ENCODE results near the gene NGRN. TPM values are rescaled to one million over a fixed set of nuclear protein-coding genes. Genes with fewer than 3 reads are reported as not detected.
"Not testable (repeated sequence)": the region's sequence is repeated elsewhere in the genome, so short reads cannot be mapped to it uniquely, and the experiment has no call there.

NGRN gene
- total RNA-seq, 2 donors from 2014 or later: 56.5 to 60.4 TPM

- DNase-seq: no peak
- Histone ChIP-seq H3K27me3 (no peaks in the 10 kb centered on the region), H3K4me3 (no peak overlapping the region), H3K27ac (no peak overlapping the region), H3K36me3 (no peaks in the 10 kb centered on the region), H3K9ac (ENCODE audit: low read depth in 2 of 2, low read length in 2 of 2) (no peak overlapping the region), H3K9me3 (no peaks in the 10 kb centered on the region), H3K4me1 (no peaks in the 10 kb centered on the region)
- intact Hi-C loops (cut with DNase I): no loop called here
- TF ChIP-seq CTCF (IDR thresholded peaks at IDR 0.05): peak; percentile 26
Measured at GRCh38 chr15:90286678-90287077, 21.2 kb downstream of the NGRN start.

- no peak for DNase-seq
- TF ChIP-seq CTCF (IDR thresholded peaks at IDR 0.05): no peak
- no peaks in the 10 kb centered on the region for H3K27me3 ChIP-seq
- no peak overlapping the region for H3K9ac ChIP-seq (ENCODE audit: low read depth in 2 of 2, low read length in 2 of 2)
- no peaks in the 10 kb centered on the region for H3K4me1 ChIP-seq
- H3K9me3 ChIP-seq: no peaks in the 10 kb centered on the region
- no peaks in the 10 kb centered on the region for H3K36me3 ChIP-seq
- no peak overlapping the region for H3K4me3 ChIP-seq
- intact Hi-C loops (cut with DNase I): no loop called here
- H3K27ac ChIP-seq: no peak overlapping the region
Measured at GRCh38 chr15:90287101-90287500, 21.6 kb downstream of the NGRN start.

- no peak overlapping the region for H3K9ac ChIP-seq (ENCODE audit: low read depth in 2 of 2, low read length in 2 of 2)
- H3K27me3 ChIP-seq: no peaks in the 10 kb centered on the region
- H3K4me1 ChIP-seq: no peaks in the 10 kb centered on the region
- TF ChIP-seq CTCF (IDR thresholded peaks at IDR 0.05): no peak
- DNase-seq: no peak
- no peak overlapping the region for H3K27ac ChIP-seq
- intact Hi-C loops (cut with DNase I): no loop called here
- no peaks in the 10 kb centered on the region for H3K9me3 ChIP-seq
- H3K36me3 ChIP-seq: no peaks in the 10 kb centered on the region
- H3K4me3 ChIP-seq: no peak overlapping the region
Measured at GRCh38 chr15:90287946-90288345, 22.5 kb downstream of the NGRN start.

- TF ChIP-seq CTCF (IDR thresholded peaks at IDR 0.05): no peak
- peak; percentile 53 for DNase-seq
- Histone ChIP-seq H3K36me3 (no peaks in the 10 kb centered on the region), H3K27ac (no peak overlapping the region), H3K27me3 (no peaks in the 10 kb centered on the region), H3K4me1 (no peaks in the 10 kb centered on the region), H3K4me3 (no peak overlapping the region), H3K9me3 (no peaks in the 10 kb centered on the region), H3K9ac (ENCODE audit: low read depth in 2 of 2, low read length in 2 of 2) (no peak overlapping the region)
- intact Hi-C loops (cut with DNase I): no loop called here
Measured at GRCh38 chr15:90291679-90292356, 26.3 kb downstream of the NGRN start.

DNA sequence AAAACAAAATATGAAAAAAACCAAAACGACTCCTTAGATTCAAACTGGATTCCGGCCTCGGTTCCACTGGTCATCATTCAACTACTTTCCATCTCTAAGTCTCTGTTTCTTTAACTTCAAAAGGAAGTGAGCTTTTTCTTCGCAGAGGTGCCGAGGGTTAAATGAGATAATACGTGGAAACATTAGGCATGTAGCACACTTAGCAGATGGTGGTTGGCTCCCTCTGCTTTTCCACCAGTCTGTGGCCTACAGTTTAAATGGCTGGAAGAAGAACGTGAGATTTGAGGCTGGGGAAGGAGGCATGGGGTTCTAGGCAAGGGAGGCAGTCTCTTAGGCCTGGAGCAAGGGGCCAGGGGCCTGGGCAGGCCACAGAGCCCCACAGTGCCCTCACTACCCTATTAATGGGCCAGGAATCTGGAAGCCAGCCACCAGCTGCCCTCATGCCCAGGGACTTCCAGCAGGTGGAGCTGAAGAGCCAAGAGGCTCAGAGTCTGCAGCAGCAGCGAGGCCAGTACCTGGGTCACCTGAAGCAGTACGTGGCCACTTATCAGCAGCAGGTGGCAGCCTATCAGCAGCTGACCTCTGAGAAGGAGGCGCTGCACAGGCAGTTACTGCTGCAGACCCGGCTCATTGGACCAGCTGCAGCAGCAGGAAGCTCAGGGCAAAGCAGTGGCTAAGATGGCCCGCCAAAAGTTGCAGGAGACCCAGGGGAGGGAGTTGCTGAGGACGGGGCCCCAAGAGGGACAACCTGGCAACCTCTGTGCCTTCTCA, 27.8 kb downstream of the NGRN start:
- H3K9ac ChIP-seq (ENCODE audit: low read depth in 2 of 2, low read length in 2 of 2); H3K9me3 ChIP-seq; H3K27ac ChIP-seq; H3K27me3 ChIP-seq; H3K4me1 ChIP-seq; H3K36me3 ChIP-seq; intact Hi-C loops (cut with DNase I): not testable (repeated sequence)
- peak; percentile 93 for DNase-seq
- peak overlapping the region; percentile 10 for H3K4me3 ChIP-seq
- peak; percentile 92 for TF ChIP-seq CTCF (IDR thresholded peaks at IDR 0.05)
